ENCODE data around the gene SCAF11. TPM values are rescaled to one million over a fixed set of nuclear protein-coding genes. Genes with fewer than 3 reads are reported as not detected.
A peak's percentile ranks its signal among the peaks of the same experiment; 100 is the strongest.

Gene SCAF11
- polyA plus RNA-seq, 1 donor from 2014 or later, result 123 TPM

GRCh38 chr12:45914090-45914489, 76.3 kb downstream of the SCAF11 start:
- Mint-ChIP-seq H3K4me3 (no peak overlapping the region), H3K27me3 (no peaks in the 10 kb centered on the region), H3K4me1 (peaks cover 4 to 17% (median 6%) of the 10 kb centered on the region in 3 donors), H3K9me3 (no peaks in the 10 kb centered on the region), H3K27ac (no peak overlapping the region), H3K36me3 (peaks cover 3% of the 10 kb centered on the region)

GRCh38 chr12:45913631-45914030, 76.7 kb downstream of the SCAF11 start:
- no peak overlapping the region for H3K27ac Mint-ChIP-seq
- peaks cover under 1% of the 10 kb centered on the region for H3K36me3 Mint-ChIP-seq
- H3K4me1 Mint-ChIP-seq, result peaks cover 4 to 17% (median 6%) of the 10 kb centered on the region in 3 donors
- no peak overlapping the region for H3K4me3 Mint-ChIP-seq
- no peaks in the 10 kb centered on the region for H3K9me3 Mint-ChIP-seq
- H3K27me3 Mint-ChIP-seq, result no peaks in the 10 kb centered on the region

- H3K9me3 Mint-ChIP-seq, result no peaks in the 10 kb centered on the region
- H3K36me3 Mint-ChIP-seq, result no peaks in the 10 kb centered on the region
- peaks cover 7 to 21% (median 11%) of the 10 kb centered on the region in 3 donors for H3K4me1 Mint-ChIP-seq
- H3K27ac Mint-ChIP-seq, result no peak overlapping the region
- no peaks in the 10 kb centered on the region for H3K27me3 Mint-ChIP-seq
- H3K4me3 Mint-ChIP-seq, result no peak overlapping the region
Measured at GRCh38 chr12:45912774-45913173, 77.6 kb downstream of the SCAF11 start.

DNA sequence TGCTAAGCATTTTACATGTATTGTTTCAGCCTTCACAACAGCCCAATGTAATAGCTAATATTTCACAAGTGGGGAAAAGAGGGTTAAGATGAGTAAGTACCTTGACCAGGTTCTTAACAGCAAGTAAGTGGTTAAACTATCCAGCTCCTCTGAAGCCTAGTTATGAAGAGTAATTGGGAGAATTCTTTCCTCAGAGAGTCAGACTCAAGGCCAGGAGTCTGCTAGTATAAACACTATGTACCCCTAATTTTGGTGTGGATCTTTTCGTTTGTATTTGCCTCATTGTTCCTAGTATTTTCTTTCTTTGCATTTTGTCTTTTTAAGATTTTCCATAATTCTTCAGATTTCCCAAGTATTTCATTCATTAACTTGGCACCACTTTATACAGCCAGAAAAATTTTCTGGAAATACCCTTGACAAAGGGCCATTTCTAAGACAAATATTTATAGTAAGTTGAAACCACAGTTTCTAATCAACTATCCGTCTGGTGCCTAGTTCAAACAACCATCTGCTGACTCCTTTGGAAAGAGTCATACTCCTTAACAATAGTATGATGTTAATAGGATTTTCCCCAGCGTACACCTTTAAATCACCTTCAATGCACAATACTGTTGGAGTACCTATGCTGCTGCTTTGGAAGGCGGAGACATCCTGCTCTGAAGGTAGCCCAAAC, 81.2 kb downstream of the SCAF11 start:
- no peaks in the 10 kb centered on the region for H3K27me3 Mint-ChIP-seq
- peaks cover 11 to 13% (median 12%) of the 10 kb centered on the region in 3 donors for H3K4me1 Mint-ChIP-seq

GRCh38 chr12:45907955-45908354, 82.4 kb downstream of the SCAF11 start:
- no peaks in the 10 kb centered on the region for H3K27me3 Mint-ChIP-seq
- H3K9me3 Mint-ChIP-seq, result no peaks in the 10 kb centered on the region
- H3K4me3 Mint-ChIP-seq, result peak overlapping the region in 2 of 4 donors; percentile 54 to 55
- H3K4me1 Mint-ChIP-seq, result peaks cover 6 to 13% (median 8%) of the 10 kb centered on the region in 3 donors
- peaks cover 6% of the 10 kb centered on the region for H3K36me3 Mint-ChIP-seq
- H3K27ac Mint-ChIP-seq, result peak overlapping the region in 1 of 3 donors; percentile 47

More for the DNA sequence above, 81.2 kb downstream of the SCAF11 start:
- Mint-ChIP-seq H3K27ac (no peak overlapping the region), H3K36me3 (peaks cover 6% of the 10 kb centered on the region), H3K9me3 (no peaks in the 10 kb centered on the region), H3K4me3 (no peak overlapping the region)

DNA sequence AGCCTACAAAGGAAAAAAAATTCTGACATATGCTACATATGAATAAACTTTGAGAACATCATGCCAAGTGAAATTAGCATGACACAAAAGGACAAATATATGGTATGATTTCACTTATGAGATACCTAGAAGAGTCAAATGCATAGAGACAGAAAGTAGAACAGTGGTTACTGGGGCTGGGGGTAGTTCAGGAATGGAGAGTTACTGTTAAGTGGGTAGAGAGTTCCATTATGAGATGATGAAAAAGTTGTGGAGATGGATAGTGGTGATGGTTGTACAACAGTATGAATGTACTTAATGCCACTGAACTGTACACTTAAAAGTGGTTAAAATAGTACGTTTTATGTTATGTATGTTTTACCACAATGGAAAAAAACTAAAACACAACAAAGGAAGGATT, 92.3 kb downstream of the SCAF11 start:
- no peak overlapping the region for H3K4me3 Mint-ChIP-seq
- no peak overlapping the region for H3K27ac Mint-ChIP-seq
- H3K27me3 Mint-ChIP-seq, result no peaks in the 10 kb centered on the region
- peaks cover 0 to 5% (median 4%) of the 10 kb centered on the region in 3 donors for H3K9me3 Mint-ChIP-seq
- H3K36me3 Mint-ChIP-seq, result peaks cover 19% of the 10 kb centered on the region
- no peaks in the 10 kb centered on the region for H3K4me1 Mint-ChIP-seq

GRCh38 chr12:45895961-45896360, 94.4 kb downstream of the SCAF11 start:
- H3K9me3 Mint-ChIP-seq, result peaks cover 0 to 5% (median 4%) of the 10 kb centered on the region in 3 donors
- H3K27me3 Mint-ChIP-seq, result no peaks in the 10 kb centered on the region
- H3K4me3 Mint-ChIP-seq, result no peak overlapping the region
- no peak overlapping the region for H3K27ac Mint-ChIP-seq
- peaks cover 17% of the 10 kb centered on the region for H3K36me3 Mint-ChIP-seq
- H3K4me1 Mint-ChIP-seq, result peaks cover 0 to 1% (median 0%) of the 10 kb centered on the region in 3 donors

DNA sequence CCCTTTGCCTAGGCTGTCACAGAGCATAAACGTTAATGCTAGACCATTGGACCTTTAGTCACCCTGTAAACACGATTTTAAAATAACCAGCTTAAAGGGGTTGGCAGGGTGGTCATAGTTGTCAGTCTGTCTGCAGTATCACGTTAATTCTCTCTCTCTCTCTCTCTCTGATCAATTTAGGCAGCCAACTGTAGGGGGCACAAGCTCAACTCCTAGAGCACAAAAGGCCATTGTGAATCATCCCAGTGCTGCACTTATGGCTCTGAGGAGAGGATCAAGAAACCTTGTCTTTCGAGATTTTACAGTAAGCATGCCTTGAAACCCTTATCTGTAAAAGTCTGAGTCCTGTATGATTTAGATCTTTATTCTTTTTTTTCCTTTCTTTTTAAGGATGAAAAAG, 97.1 kb downstream of the SCAF11 start:
- Mint-ChIP-seq H3K4me3 (no peak overlapping the region), H3K27me3 (no peaks in the 10 kb centered on the region), H3K4me1 (peaks cover 0 to 1% (median 0%) of the 10 kb centered on the region in 3 donors), H3K27ac (peak overlapping the region in 1 of 3 donors; percentile 31), H3K36me3 (peaks cover 14% of the 10 kb centered on the region), H3K9me3 (peaks cover 0 to 4% (median 3%) of the 10 kb centered on the region in 3 donors)

- H3K4me1 Mint-ChIP-seq, result peaks cover 0 to 1% (median 0%) of the 10 kb centered on the region in 3 donors
- H3K4me3 Mint-ChIP-seq, result no peak overlapping the region
- peaks cover 15% of the 10 kb centered on the region for H3K36me3 Mint-ChIP-seq
- H3K27ac Mint-ChIP-seq, result no peak overlapping the region
- no peaks in the 10 kb centered on the region for H3K27me3 Mint-ChIP-seq
- H3K9me3 Mint-ChIP-seq, result peaks cover 0 to 3% (median 0%) of the 10 kb centered on the region in 3 donors
Measured at GRCh38 chr12:45890276-45890675, 100.1 kb downstream of the SCAF11 start.

- Mint-ChIP-seq H3K27me3 (no peaks in the 10 kb centered on the region), H3K4me1 (peaks cover 0 to 1% (median 0%) of the 10 kb centered on the region in 3 donors), H3K4me3 (no peak overlapping the region), H3K9me3 (peaks cover 0 to 7% (median 0%) of the 10 kb centered on the region in 3 donors), H3K36me3 (peaks cover 13% of the 10 kb centered on the region), H3K27ac (no peak overlapping the region)
Measured at GRCh38 chr12:45887544-45887943, 102.8 kb downstream of the SCAF11 start.

DNA sequence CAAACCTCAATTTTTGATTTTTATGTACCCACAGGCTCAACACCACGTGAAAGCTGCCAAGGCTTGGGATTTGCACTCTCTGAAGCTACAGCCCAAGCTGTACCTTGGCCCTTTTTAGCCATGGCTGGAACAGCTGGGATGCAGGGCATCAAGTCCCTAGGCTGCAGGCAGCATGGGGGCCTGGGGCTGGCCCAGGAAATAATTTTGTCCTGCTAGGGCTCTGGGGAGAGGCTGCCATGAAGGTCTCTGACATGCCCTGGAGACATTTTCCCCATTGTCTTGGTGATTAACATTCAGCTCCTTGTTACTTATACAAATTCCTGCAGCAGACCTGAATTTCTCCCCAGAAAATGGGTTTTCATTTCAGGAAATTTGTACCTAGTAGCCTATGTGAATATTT, 103.7 kb downstream of the SCAF11 start:
- Mint-ChIP-seq H3K4me3 (no peak overlapping the region), H3K4me1 (no peaks in the 10 kb centered on the region), H3K27ac (no peak overlapping the region), H3K36me3 (peaks cover 16% of the 10 kb centered on the region), H3K27me3 (no peaks in the 10 kb centered on the region), H3K9me3 (peaks cover 0 to 7% (median 0%) of the 10 kb centered on the region in 3 donors)

- Mint-ChIP-seq H3K27me3 (no peaks in the 10 kb centered on the region), H3K27ac (no peak overlapping the region), H3K36me3 (peaks cover 16% of the 10 kb centered on the region), H3K9me3 (peaks cover 0 to 7% (median 0%) of the 10 kb centered on the region in 3 donors), H3K4me3 (no peak overlapping the region), H3K4me1 (peaks cover 0 to 2% (median 0%) of the 10 kb centered on the region in 3 donors)
Measured at GRCh38 chr12:45883187-45883586, 107.2 kb downstream of the SCAF11 start.

DNA sequence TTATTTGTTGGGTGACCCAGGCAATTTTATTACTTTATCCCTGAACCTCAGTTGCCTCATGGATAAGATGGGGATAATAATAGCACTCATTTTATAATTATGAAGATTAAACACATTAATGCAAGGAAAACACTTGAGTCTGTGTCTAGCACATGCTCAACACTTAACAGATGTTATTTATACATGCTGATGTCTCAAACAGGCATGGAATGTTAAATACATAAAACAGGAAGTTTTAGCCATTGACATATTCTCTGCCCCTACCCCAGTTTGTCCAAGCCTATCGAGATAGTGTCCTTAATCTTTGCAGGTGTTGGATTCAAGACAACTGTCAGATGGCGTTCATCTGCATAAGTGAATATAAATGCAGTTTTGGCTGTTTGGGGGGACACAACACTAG, 109.8 kb downstream of the SCAF11 start:
- Mint-ChIP-seq H3K9me3 (peaks cover 0 to 7% (median 0%) of the 10 kb centered on the region in 3 donors), H3K4me3 (no peak overlapping the region), H3K36me3 (peaks cover 8% of the 10 kb centered on the region), H3K4me1 (peaks cover 0 to 4% (median 0%) of the 10 kb centered on the region in 3 donors), H3K27me3 (no peaks in the 10 kb centered on the region), H3K27ac (no peak overlapping the region)

- Mint-ChIP-seq H3K4me3 (no peak overlapping the region), H3K4me1 (peaks cover 0 to 4% (median 0%) of the 10 kb centered on the region in 3 donors), H3K27me3 (no peaks in the 10 kb centered on the region), H3K9me3 (peaks cover 0 to 3% (median 0%) of the 10 kb centered on the region in 3 donors), H3K27ac (no peak overlapping the region), H3K36me3 (peaks cover 10% of the 10 kb centered on the region)
Measured at GRCh38 chr12:45879363-45879895, 110.9 kb downstream of the SCAF11 start.

DNA sequence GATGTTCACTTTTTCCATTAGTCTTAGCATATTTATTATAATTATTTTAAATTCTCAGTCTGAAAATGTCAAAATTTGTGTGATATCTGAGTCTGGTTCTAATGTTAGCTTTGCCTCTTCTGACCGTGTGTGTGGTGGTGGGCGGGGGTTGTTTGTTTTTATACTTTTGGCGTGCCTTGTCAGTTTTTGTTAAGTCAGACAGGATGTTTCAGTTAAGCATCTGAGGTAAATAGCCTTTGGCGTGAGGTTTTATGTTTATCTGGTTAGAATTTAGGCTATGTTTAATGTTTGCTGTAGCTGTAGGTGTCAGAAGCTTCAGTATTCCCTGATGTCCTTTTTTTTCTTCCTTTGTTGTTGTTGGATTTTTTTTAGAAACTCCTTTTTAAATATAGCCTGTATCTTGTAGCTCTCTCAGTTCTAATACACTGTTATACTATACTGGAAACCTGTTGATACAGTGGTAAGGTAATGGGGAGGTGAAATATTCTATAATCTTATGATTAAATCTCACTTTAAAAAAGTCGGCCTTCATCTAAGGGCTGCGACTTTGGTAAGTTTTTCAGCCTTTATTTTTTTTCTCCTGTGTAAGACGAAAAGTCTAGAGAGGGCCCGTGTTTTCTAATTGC, 111.6 kb downstream of the SCAF11 start:
- Mint-ChIP-seq H3K27me3 (no peaks in the 10 kb centered on the region), H3K4me3 (no peak overlapping the region)

More for the DNA sequence above, 111.6 kb downstream of the SCAF11 start:
- Mint-ChIP-seq H3K36me3 (peaks cover 13% of the 10 kb centered on the region), H3K4me1 (peaks cover 0 to 4% (median 0%) of the 10 kb centered on the region in 3 donors), H3K27ac (no peak overlapping the region), H3K9me3 (peaks cover 0 to 3% (median 0%) of the 10 kb centered on the region in 3 donors)
